SK-N-SH treated with all-trans-retinoic acid at 6 μM for 48 hours (cell line): ENCODE data around the gene ARHGEF16.

Experiments used
- ARNTL ChIP-seq: fragments of 450-650 bp; formaldehyde crosslinking; IDR thresholded peaks from 2 replicates; pipeline ENCODE4 v1.5.0; 2020; ENCODE audit warnings: low read depth, mild to moderate bottlenecking, moderate library complexity, borderline replicate concordance
- PPARA ChIP-seq: fragments of 250-450 bp; sonication (Bioruptor Pico); IDR thresholded peaks from 2 replicates; pipeline ENCODE4 v1.5.0; 2020; ENCODE audit warnings: mild to moderate bottlenecking, borderline replicate concordance
- RARB ChIP-seq: fragments of 250-450 bp; sonication (Bioruptor Pico); IDR thresholded peaks from 2 replicates; pipeline ENCODE4 v1.8.0; 2021; ENCODE audit warnings: mild to moderate bottlenecking, moderate library complexity
- SNAI2 ChIP-seq: fragments of 250-450 bp; sonication (Bioruptor Pico); IDR thresholded peaks from 2 replicates; pipeline ENCODE4 v1.5.0; 2020; ENCODE audit warnings: mild to moderate bottlenecking, moderate library complexity
- TCF4 ChIP-seq: fragments of 250-450 bp; sonication (Bioruptor Pico); IDR thresholded peaks from 2 replicates; pipeline ENCODE4 v1.8.0; 2021; ENCODE audit warnings: mild to moderate bottlenecking, moderate library complexity, borderline replicate concordance
- ZC3H10 ChIP-seq: fragments of 250-450 bp; sonication (Bioruptor Pico); IDR thresholded peaks from 2 replicates; pipeline ENCODE4 v1.5.1; 2021; ENCODE audit warnings: mild to moderate bottlenecking, moderate library complexity
- ZFP30 ChIP-seq: fragments of 450-650 bp; formaldehyde crosslinking; IDR thresholded peaks from 2 replicates; pipeline ENCODE4 v1.5.0; 2022; ENCODE audit warnings: mild to moderate bottlenecking, moderate library complexity
- ZNF70 ChIP-seq: fragments of 450-650 bp; formaldehyde crosslinking; IDR thresholded peaks from 2 replicates; pipeline ENCODE4 v1.5.0; 2020; ENCODE audit warnings: mild to moderate bottlenecking, moderate library complexity
- TF ChIP-seq, protein P1 (sequence below): fragments of 250-450 bp; sonication (Bioruptor Pico); IDR thresholded peaks from 2 replicates; pipeline ENCODE4 v1.8.0; 2020; ENCODE audit warnings: mild to moderate bottlenecking, moderate library complexity, borderline replicate concordance
- TF ChIP-seq, protein P2 (sequence below): fragments of 250-450 bp; sonication (Bioruptor Pico); IDR thresholded peaks from 2 replicates; pipeline ENCODE4 v1.5.1; 2020; ENCODE audit warnings: low read depth, mild to moderate bottlenecking, moderate library complexity

DNA sequence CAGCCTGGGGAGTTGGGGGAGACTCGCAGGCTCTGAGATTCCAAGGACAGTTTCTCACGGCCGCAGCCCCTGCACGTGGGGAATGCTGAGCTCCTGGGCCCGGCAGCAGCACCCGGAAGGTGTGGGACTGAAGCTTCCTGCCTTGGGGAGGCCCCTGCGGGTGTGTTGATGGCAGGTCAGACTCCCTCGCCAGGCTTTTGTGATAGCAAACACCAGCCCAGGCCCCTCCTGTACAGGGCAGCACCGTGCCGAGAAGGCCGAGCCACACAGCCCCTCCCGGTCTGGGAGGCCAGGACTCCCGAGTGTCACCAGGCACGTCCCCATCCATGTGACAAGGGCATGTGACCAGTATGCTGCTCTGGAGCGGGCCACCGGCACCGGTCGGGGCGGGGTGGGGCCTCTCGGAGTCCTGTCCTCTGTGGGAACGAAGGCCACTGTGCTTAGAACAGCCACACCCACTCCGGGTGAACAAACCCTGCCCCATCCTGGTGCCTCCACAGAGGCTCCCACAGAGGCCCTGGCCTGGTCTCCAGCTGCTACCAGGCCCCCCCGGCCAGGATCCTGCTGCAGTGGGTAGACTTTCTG lies 31.1 kb upstream of the ARHGEF16 start:
- TF ChIP-seq PPARA, result no peak
- no peak for TF ChIP-seq ZFP30 (CRISPR knock-in tag)
- no peak for TF ChIP-seq ZNF70 (CRISPR knock-in tag)
- no peak for TF ChIP-seq SNAI2 (CRISPR knock-in tag)
- TF ChIP-seq, protein P1, sequence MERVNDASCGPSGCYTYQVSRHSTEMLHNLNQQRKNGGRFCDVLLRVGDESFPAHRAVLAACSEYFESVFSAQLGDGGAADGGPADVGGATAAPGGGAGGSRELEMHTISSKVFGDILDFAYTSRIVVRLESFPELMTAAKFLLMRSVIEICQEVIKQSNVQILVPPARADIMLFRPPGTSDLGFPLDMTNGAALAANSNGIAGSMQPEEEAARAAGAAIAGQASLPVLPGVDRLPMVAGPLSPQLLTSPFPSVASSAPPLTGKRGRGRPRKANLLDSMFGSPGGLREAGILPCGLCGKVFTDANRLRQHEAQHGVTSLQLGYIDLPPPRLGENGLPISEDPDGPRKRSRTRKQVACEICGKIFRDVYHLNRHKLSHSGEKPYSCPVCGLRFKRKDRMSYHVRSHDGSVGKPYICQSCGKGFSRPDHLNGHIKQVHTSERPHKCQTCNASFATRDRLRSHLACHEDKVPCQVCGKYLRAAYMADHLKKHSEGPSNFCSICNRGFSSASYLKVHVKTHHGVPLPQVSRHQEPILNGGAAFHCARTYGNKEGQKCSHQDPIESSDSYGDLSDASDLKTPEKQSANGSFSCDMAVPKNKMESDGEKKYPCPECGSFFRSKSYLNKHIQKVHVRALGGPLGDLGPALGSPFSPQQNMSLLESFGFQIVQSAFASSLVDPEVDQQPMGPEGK (CRISPR knock-in tag), result no peak
- TF ChIP-seq RARB (CRISPR knock-in tag), result no peak
- TF ChIP-seq, protein P2, sequence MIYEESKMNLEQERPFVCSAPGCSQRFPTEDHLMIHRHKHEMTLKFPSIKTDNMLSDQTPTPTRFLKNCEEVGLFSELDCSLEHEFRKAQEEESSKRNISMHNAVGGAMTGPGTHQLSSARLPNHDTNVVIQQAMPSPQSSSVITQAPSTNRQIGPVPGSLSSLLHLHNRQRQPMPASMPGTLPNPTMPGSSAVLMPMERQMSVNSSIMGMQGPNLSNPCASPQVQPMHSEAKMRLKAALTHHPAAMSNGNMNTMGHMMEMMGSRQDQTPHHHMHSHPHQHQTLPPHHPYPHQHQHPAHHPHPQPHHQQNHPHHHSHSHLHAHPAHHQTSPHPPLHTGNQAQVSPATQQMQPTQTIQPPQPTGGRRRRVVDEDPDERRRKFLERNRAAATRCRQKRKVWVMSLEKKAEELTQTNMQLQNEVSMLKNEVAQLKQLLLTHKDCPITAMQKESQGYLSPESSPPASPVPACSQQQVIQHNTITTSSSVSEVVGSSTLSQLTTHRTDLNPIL (CRISPR knock-in tag), result no peak
- no peak for TF ChIP-seq ZC3H10
- no peak for TF ChIP-seq ARNTL (CRISPR knock-in tag)
- no peak for TF ChIP-seq TCF4 (CRISPR knock-in tag)
